ENCODE results near the gene FNDC3B.

GRCh38 chr3:172113710-172114109 lies 74.3 kb downstream of the FNDC3B start:
- TF ChIP-seq CTCF (IDR thresholded peaks at IDR 0.05) = no peak
- no peak for TF ChIP-seq EZH2 (IDR thresholded peaks at IDR 0.05; ENCODE audit: borderline replicate concordance, insufficient read depth, low read depth, low read length, poor library complexity, severe bottlenecking)

All from B cell (primary cell).